VCaP (cell line): ENCODE data around the gene ZBTB20.

Experiments
- H3K27ac ChIP-seq: fragments of 450-650 bp; 2 replicates; pipeline ENCODE4 v1.5.1; 2017
- TF ChIP-seq, protein P1 (sequence below): fragments of 450-650 bp; conservative IDR thresholded peaks from 2 replicates; pipeline ENCODE4 v1.5.1; 2017; ENCODE audit warnings: mild to moderate bottlenecking, moderate library complexity

The ZBTB20 gene

DNA sequence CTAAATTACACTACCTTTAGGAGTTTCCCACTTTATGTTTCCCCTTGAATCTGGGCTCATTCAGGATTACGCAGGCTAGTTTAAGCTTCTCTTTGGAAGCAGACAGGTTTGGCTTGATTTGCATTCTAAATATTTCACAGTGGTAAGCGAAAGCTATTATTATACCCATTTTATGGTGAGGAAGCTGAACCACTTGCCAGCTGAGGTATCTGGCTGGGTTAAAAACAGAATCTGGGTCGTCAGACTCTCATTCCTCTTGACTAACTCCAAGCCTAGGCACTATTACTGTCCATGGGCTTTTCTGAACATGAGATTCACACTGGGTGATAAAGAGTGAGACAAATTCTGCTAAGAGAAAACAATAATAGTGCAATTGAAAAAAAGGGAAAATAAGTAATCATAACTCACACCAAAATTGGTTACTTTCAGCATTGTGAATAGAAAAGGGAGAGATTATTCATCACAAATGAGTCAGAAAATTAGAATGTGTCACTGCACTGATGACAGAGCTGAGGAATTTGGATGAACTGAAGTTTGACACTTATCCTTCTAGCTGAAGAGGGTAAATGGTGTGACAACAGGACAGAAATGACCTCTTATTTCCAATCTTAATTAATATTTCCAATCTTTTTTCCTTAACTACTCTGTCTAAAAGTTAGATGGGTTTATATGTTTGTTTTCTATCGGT lies 642.0 kb downstream of the ZBTB20 start:
- no peak overlapping the region for H3K27ac ChIP-seq
- TF ChIP-seq, protein P1, sequence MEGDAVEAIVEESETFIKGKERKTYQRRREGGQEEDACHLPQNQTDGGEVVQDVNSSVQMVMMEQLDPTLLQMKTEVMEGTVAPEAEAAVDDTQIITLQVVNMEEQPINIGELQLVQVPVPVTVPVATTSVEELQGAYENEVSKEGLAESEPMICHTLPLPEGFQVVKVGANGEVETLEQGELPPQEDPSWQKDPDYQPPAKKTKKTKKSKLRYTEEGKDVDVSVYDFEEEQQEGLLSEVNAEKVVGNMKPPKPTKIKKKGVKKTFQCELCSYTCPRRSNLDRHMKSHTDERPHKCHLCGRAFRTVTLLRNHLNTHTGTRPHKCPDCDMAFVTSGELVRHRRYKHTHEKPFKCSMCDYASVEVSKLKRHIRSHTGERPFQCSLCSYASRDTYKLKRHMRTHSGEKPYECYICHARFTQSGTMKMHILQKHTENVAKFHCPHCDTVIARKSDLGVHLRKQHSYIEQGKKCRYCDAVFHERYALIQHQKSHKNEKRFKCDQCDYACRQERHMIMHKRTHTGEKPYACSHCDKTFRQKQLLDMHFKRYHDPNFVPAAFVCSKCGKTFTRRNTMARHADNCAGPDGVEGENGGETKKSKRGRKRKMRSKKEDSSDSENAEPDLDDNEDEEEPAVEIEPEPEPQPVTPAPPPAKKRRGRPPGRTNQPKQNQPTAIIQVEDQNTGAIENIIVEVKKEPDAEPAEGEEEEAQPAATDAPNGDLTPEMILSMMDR: no peak

- TF ChIP-seq, protein P1: no peak
Measured at GRCh38 chr3:114502204-114502603, 644.9 kb downstream of the ZBTB20 start.

DNA sequence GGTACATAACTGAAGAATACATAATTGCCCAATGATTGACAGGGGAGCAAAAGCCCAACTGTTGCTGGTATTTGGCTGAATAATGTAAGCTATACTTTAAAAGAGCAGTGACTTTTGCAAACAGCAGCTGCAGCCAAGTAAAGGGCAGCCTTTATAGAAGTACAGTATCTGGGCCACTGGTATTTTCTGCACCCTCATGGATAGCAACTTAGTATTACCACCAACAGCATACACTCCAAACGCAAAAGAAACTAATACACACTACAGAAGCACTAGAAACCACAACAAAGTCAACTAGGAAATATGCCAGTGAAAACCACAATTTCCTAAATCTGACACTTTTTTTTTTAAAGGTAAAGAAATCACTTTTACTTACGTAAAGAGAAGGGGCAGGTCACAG lies 647.1 kb downstream of the ZBTB20 start:
- TF ChIP-seq, protein P1: no peak
- no peak overlapping the region for H3K27ac ChIP-seq

More at GRCh38 chr3:114502204-114502603, 644.9 kb downstream of the ZBTB20 start:
- no peak overlapping the region for H3K27ac ChIP-seq

GRCh38 chr3:114498539-114499370 lies 648.3 kb downstream of the ZBTB20 start:
- no peak overlapping the region for H3K27ac ChIP-seq
- TF ChIP-seq, protein P1: no peak

DNA sequence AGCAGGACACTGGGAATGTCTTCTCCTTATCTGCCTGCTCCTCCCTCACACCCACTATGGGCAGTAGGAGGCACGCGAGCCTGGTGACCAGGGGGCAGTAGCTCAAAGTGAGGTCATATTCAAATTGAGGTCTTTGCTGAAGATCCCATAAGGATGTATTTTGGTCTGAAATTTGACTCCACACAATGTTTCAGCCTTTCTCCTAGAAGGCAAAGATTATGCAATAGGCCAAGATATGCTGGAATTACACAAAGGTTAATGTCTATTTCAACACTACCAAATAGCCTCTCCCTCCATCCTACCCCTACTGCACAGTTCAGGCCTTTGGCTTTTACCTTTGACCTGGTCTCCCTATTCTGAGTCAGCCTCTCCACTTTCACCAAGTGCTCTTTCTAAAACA lies 650.2 kb downstream of the ZBTB20 start:
- TF ChIP-seq, protein P1: no peak
- no peak overlapping the region for H3K27ac ChIP-seq

DNA sequence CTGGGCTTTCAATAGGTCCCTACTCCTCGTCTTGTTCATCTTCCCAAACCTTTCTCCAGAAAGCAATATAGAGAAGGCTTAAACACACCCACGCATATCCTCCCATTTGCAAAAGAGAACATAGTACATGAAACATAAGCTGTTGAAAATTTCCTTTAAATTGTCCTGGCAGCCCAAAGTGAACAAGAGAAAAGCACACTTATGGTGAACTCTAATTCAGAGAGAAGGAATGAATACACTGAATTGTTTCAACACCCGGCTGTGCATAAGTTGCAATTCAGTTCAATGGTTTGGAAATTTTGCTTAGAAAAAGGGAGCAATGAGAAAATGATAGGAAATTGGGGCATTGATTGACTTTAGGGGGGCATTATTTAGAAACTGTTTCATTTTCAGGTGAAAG lies 650.6 kb downstream of the ZBTB20 start:
- TF ChIP-seq, protein P1: no peak
- H3K27ac ChIP-seq: no peak overlapping the region

- H3K27ac ChIP-seq: no peak overlapping the region
- TF ChIP-seq, protein P1: no peak
Measured at GRCh38 chr3:114496021-114496434, 651.1 kb downstream of the ZBTB20 start.
